GM19468 (cell line): ENCODE data around the gene EPHB3.

Experiments used
- ATAC-seq: cut with Tn5 transposase; IDR thresholded peaks from one replicate; pipeline ENCODE4 v1.9.1; 2021; ENCODE audit warnings: mild to moderate bottlenecking, moderate library complexity, moderate number of reproducible peaks; ENCODE audit not compliant: unreplicated experiment; ENCODE audit errors: extremely low read depth

EPHB3 gene

GRCh38 chr3:184576457-184577240, 15.1 kb downstream of the EPHB3 start:
- ATAC-seq, result no peak

GRCh38 chr3:184577546-184577945, 16.0 kb downstream of the EPHB3 start:
- ATAC-seq, result no peak

- ATAC-seq, result no peak
Measured at GRCh38 chr3:184578218-184578617, 16.6 kb downstream of the EPHB3 start.

- ATAC-seq, result no peak
Measured at GRCh38 chr3:184578822-184579221, 17.2 kb downstream of the EPHB3 start.

GRCh38 chr3:184579513-184579912, 17.9 kb downstream of the EPHB3 start:
- ATAC-seq, result no peak

GRCh38 chr3:184580376-184580775, 18.8 kb downstream of the EPHB3 start:
- no peak for ATAC-seq

- ATAC-seq, result no peak
Measured at GRCh38 chr3:184581331-184581855, 19.8 kb downstream of the EPHB3 start.

- no peak for ATAC-seq
Measured at GRCh38 chr3:184582646-184583577, 21.3 kb downstream of the EPHB3 start.

- no peak for ATAC-seq
Measured at GRCh38 chr3:184583578-184584451, 22.2 kb downstream of the EPHB3 start.

- no peak for ATAC-seq
Measured at GRCh38 chr3:184584464-184584891, 22.9 kb downstream of the EPHB3 start.

GRCh38 chr3:184585545-184585944, 24.0 kb downstream of the EPHB3 start:
- ATAC-seq, result no peak

GRCh38 chr3:184586851-184587250, 25.3 kb downstream of the EPHB3 start:
- no peak for ATAC-seq

GRCh38 chr3:184588776-184589175, 27.2 kb downstream of the EPHB3 start:
- no peak for ATAC-seq

GRCh38 chr3:184590795-184591194, 29.2 kb downstream of the EPHB3 start:
- no peak for ATAC-seq

GRCh38 chr3:184591789-184592188, 30.2 kb downstream of the EPHB3 start:
- ATAC-seq, result no peak

- no peak for ATAC-seq
Measured at GRCh38 chr3:184592371-184593219, 31.0 kb downstream of the EPHB3 start.

- no peak for ATAC-seq
Measured at GRCh38 chr3:184593220-184593927, 31.8 kb downstream of the EPHB3 start.

GRCh38 chr3:184593928-184594303, 32.3 kb downstream of the EPHB3 start:
- no peak for ATAC-seq
